Activated CD4-positive, alpha-beta T cell treated with anti-CD3 and anti-CD28 coated beads for 36 hours (primary cell): Measurements from ENCODE around the gene NME7. TPM values are rescaled to one million over a fixed set of nuclear protein-coding genes. Genes with fewer than 3 reads are reported as not detected.
A peak's percentile ranks its signal among the peaks of the same experiment; 100 is the strongest.
"Not testable (repeated sequence)": the region's sequence is repeated elsewhere in the genome, so short reads cannot be mapped to it uniquely, and the experiment has no call there.

Experiments used
- ATAC-seq: fragments of 200-7000 bp; cut with Tn5 transposase; one replicate; pipeline ENCODE4 v1.10.0; 2021; ENCODE audit warnings: mild to moderate bottlenecking, moderate library complexity
- CTCF ChIA-PET: fragments of 350-600 bp; sonication (Branson Sonifier 250); formaldehyde crosslinking; loops from one replicate; lab custom pipeline; 2021; ENCODE audit warnings: antibody characterized with exemption; lab: Charles Lee
- POLR2A ChIA-PET: fragments of 350-600 bp; sonication (Branson Sonifier 250); formaldehyde crosslinking; loops from one replicate; lab custom pipeline; 2021; ENCODE audit warnings: antibody characterized with exemption, inconsistent platforms; lab: Charles Lee
- DNase-seq: peaks from one replicate; pipeline ENCODE4 v3.0.0-alpha.2; 2020
- H3K27ac Mint-ChIP-seq: one replicate; pipeline ENCODE4 v1.8.0; 2021; ENCODE audit warnings: mixed read lengths
- H3K27me3 Mint-ChIP-seq: one replicate; pipeline ENCODE4 v1.8.0; 2021; ENCODE audit warnings: mixed read lengths
- H3K36me3 Mint-ChIP-seq: one replicate; pipeline ENCODE4 v1.8.0; 2021; ENCODE audit warnings: low read depth, mixed read lengths
- H3K4me1 Mint-ChIP-seq: one replicate; pipeline ENCODE4 v1.8.0; 2021; ENCODE audit warnings: mixed read lengths
- H3K4me3 Mint-ChIP-seq: one replicate; pipeline ENCODE4 v1.8.0; 2021; ENCODE audit warnings: mild to moderate bottlenecking, moderate library complexity, mixed read lengths
- H3K9me3 Mint-ChIP-seq: one replicate; pipeline ENCODE4 v1.8.0; 2021; ENCODE audit warnings: low read depth, mixed read lengths
- intact Hi-C, 2 experiments: fragments of 100-400 bp; cut with DNase I in 1 of 2; cut with micrococcal nuclease in 1 of 2; formaldehyde crosslinking; loops; one replicate each; pipeline versions ENCODE4 v1.14.2 to v1.15.1; 2022 to 2024; cut with DNase I, micrococcal nuclease
- total RNA-seq, 2 experiments: library from RNA; stranded (reverse); gene quantifications; one replicate each; pipeline ENCODE4 v1.2.3, GENCODE V29; 2021

The NME7 gene
- total RNA-seq, 2 experiments from 2014 or later, result 11.6 to 15.3 TPM

DNA sequence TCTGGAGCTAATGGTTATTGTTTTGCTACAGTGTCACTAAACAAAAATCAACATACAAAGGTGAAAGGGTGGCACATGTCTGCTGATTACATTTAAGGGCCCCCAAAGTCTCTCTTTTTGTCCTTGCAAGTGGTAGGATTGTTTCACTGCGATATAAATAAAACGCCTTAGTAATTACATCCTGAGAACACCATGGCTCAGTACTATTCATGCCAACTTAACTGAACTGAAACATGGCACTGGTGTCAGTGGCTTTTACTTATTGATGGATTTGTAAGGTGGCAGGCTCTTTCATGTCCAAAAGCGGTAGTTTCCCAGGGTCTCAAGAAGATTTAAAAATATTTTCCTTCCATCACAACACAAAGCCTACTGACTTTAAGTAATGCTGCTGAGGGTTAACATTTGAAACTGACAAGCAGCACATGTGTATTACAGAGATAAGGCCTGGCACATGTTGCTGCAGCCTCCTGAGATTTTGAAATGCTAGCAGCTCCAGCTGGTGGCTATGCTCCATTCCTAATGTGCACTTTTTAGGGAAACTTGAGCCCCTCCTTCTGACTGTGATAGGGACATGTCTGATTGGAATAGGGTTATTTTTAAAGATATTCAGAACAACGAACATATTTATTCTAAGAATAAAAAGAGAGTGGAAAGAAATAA, 174.3 kb downstream of the NME7 start:
- peaks cover 4% of the 10 kb centered on the region for H3K9me3 Mint-ChIP-seq
- no peak for ATAC-seq
- CTCF ChIA-PET, result no interaction called here
- H3K4me3 Mint-ChIP-seq, result no peak overlapping the region
- no peaks in the 10 kb centered on the region for H3K4me1 Mint-ChIP-seq
- no peak for DNase-seq
- H3K27ac Mint-ChIP-seq, result no peak overlapping the region
- H3K27me3 Mint-ChIP-seq, result no peaks in the 10 kb centered on the region
- POLR2A ChIA-PET, result no interaction called here
- H3K36me3 Mint-ChIP-seq, result no peaks in the 10 kb centered on the region
- intact Hi-C loops, result no loop called here

DNA sequence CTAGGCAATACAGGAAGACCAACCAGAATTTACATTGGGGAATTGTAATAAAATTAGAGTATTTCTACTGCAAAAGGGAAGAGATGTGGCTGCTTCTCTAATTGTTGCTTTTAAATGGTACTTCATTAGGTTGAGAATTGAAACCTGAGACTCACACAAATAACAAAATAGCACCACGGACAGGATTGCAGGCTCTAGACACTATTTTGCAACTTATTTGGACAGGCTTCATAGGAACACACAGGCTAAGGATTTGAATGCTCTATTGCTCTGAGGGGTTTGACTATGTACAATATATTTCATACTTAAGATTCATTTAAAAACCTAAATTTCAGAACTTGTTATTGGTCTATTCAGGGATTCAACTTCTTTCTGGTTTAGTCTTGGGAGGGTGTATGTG, 181.5 kb downstream of the NME7 start:
- CTCF ChIA-PET, result no interaction called here
- POLR2A ChIA-PET, result no interaction called here
- no peaks in the 10 kb centered on the region for H3K9me3 Mint-ChIP-seq

DNA sequence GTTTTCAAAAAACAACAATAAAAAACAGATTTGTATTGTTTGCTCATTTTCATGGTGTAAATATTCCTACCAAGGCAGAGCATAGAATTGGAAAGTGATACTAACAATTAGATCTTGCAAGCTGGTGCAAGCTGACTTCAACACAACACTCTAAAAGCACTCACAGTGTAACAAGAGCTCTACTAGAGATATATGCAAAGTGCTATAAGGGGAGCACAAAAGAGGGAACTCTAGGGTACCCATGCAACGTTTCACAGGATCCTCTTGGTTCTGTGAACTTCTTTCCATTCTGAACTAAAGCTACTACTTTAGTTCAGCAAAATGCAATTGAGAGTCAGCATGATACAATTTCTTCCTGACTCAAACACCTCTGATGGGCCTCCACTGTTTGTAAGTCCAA, 182.8 kb downstream of the NME7 start:
- Mint-ChIP-seq H3K9me3 (no peaks in the 10 kb centered on the region), H3K27ac (no peak overlapping the region), H3K4me3 (no peak overlapping the region), H3K36me3 (no peaks in the 10 kb centered on the region), H3K27me3 (no peaks in the 10 kb centered on the region), H3K4me1 (no peaks in the 10 kb centered on the region)
- ATAC-seq (no peak), DNase-seq (no peak)
- ChIA-PET POLR2A (no interaction called here), CTCF (interaction anchor here (1.0 kb wide), 1 partner anchor 9 kb away, joined by 3 read pairs; no protein-coding TSS in a partner anchor)
- intact Hi-C loops, result no loop called here

More for the DNA sequence above, 181.5 kb downstream of the NME7 start:
- Mint-ChIP-seq H3K27me3 (no peaks in the 10 kb centered on the region), H3K27ac (no peak overlapping the region), H3K36me3 (no peaks in the 10 kb centered on the region), H3K4me3 (no peak overlapping the region), H3K4me1 (no peaks in the 10 kb centered on the region)
- DNase-seq (no peak), ATAC-seq (no peak)
- intact Hi-C loops, result no loop called here

DNA sequence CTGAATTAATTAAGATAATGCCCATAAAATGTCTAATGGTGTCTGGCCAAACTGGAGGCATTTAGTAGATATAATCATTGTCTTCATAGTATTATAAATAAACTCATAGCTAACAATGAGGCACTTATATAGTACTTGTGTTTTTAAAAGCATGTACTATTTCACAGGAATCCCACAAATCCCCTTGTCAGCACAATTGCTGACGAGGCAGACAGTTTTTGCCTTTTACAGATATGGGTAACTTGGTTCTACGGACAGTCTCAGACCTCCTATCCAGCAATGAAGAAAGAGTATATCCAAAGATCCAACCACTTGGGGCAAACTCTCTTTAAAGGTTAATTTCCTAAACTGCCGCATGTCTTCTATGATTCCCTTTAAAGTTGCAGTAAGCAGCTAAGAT, 187.4 kb downstream of the NME7 start:
- Mint-ChIP-seq H3K36me3 (no peaks in the 10 kb centered on the region), H3K27ac (no peak overlapping the region), H3K9me3 (peaks cover 4% of the 10 kb centered on the region), H3K27me3 (no peaks in the 10 kb centered on the region), H3K4me3 (no peak overlapping the region), H3K4me1 (no peaks in the 10 kb centered on the region)
- ATAC-seq, result no peak
- ChIA-PET CTCF (interaction anchor here (0.7 kb wide), 1 partner anchor 340 kb away, joined by 3 read pairs; no protein-coding TSS in a partner anchor), POLR2A (no interaction called here)
- no peak for DNase-seq
- intact Hi-C loops, result no loop called here

DNA sequence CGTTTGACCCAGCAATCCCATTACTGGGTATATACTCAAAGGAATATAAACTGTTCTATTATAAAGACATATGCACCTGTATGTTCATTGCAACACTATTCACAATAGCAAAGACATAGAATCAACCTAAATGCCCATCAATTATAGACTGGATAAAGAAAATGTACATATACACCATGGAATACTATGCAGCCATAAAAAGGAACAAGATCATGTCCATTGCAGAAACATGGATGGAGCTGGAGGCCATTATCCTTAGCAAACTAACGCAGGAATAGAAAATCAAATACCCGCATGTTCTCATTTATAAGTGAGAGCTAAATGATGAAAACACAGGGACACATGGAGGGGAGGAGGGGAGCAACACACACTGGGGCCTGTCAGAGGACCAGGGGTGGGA, 188.2 kb downstream of the NME7 start:
- POLR2A ChIA-PET, H3K27me3 Mint-ChIP-seq: not testable (repeated sequence)

DNA sequence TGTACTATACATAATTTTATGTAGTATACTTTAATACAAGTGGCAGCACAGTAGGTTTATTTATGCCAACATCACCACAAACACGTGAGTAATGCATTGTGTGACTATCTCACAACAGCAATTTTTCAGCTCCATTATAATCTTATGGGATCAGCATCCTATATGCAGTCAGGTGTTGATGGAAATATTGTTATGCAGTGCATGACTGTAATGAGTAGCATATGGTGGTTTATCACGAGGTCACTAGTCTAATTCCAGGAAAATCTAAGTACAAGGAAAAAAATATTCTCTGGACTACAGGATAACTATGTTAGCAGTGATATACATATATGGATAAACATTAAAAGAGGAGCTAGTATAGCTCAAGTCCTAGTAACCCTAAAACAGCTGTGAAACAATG, 192.1 kb downstream of the NME7 start:
- ATAC-seq (no peak), DNase-seq (no peak)
- Mint-ChIP-seq H3K4me1 (no peaks in the 10 kb centered on the region), H3K27me3 (no peaks in the 10 kb centered on the region), H3K27ac (no peak overlapping the region), H3K4me3 (no peak overlapping the region), H3K36me3 (no peaks in the 10 kb centered on the region), H3K9me3 (peaks cover 4% of the 10 kb centered on the region)
- ChIA-PET CTCF (interaction anchor here (1.4 kb wide), 1 partner anchor 10 kb away, joined by 3 read pairs; no protein-coding TSS in a partner anchor), POLR2A (no interaction called here)
- intact Hi-C loops, result no loop called here

More for the DNA sequence above, 188.2 kb downstream of the NME7 start:
- CTCF ChIA-PET, result interaction anchor here (0.5 to 1.2 kb wide), 3 partner anchors 16 to 554 kb away, joined by 3 to 5 read pairs (median 3); no protein-coding TSS in a partner anchor
- H3K4me3 Mint-ChIP-seq, H3K9me3 Mint-ChIP-seq, H3K4me1 Mint-ChIP-seq, DNase-seq, H3K36me3 Mint-ChIP-seq, ATAC-seq, intact Hi-C loops, H3K27ac Mint-ChIP-seq: not testable (repeated sequence)

DNA sequence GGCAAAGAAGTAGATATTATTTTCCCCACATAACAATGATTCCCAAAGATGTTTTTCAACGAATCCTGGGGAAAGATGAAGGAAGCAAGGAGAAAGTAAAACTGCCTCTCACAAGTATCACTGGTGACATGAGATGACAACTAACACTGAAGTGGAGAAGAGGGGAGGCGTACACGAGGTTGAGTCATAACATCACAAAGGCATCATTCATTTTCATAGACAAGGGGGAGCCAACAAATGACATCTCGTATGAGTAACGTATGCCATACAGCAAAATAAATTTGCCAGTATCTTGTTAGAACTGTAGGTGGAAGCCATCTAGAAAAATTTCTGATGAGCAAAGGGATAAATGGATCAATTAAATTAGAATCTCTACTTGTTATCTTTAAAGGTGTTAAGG, 204.5 kb downstream of the NME7 start:
- ChIA-PET CTCF (no interaction called here), POLR2A (no interaction called here)
- ATAC-seq (peak; percentile 96), DNase-seq (peak; percentile 27)
- H3K4me3 Mint-ChIP-seq, result no peak overlapping the region
- peaks cover 8% of the 10 kb centered on the region for H3K4me1 Mint-ChIP-seq
- no peaks in the 10 kb centered on the region for H3K27me3 Mint-ChIP-seq
- H3K27ac Mint-ChIP-seq, result no peak overlapping the region
- H3K36me3 Mint-ChIP-seq, result no peaks in the 10 kb centered on the region
- intact Hi-C loops, result loop anchor here (1.0 to 2.0 kb wide), 2 partner anchors 24 to 56 kb away; partner anchors contain the start of gene ATP1B1 (in 1 of the 2)
- H3K9me3 Mint-ChIP-seq, result no peaks in the 10 kb centered on the region

DNA sequence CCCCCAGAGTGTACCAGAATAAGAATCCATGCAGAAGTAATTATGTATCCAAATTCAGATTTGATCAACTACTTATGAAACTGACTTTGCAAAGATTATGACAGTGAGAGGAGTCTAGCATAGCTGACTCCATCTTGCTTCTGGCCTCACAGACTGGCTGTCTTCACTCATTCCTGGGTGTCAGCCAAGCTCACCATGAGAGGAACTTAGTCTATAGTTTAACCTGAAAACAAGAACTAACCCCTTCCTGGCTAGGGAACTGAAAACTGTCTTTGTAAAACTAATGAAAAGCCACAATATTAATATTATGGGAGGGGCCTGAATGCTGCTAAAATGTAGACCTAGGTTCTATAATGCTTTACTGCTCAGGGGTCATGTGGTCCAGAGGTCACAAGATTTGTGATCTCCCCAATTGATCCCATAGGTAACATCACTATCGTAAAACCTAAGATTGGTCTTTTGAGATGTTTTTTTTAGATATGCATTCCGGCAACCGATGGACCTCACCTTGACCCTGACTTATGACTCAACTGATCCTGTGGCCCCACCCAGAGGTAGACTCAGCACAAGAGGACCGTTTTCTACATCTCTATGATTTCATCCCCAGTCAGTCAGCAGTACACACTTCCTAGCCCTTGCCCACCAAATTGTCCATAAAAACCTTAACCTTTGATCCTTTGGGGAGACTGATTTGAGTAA, 206.0 kb downstream of the NME7 start:
- no peak for ATAC-seq
- intact Hi-C loops, result loop anchor here in 1 of 2 experiments (2.0 kb wide), 1 partner anchor 55 kb away; the partner anchor contains the start of gene ATP1B1
- H3K27ac Mint-ChIP-seq, result no peak overlapping the region
- ChIA-PET POLR2A (no interaction called here), CTCF (no interaction called here)
- peaks cover 8% of the 10 kb centered on the region for H3K4me1 Mint-ChIP-seq
- H3K9me3 Mint-ChIP-seq, result no peaks in the 10 kb centered on the region
- DNase-seq, result no peak
- H3K4me3 Mint-ChIP-seq, result no peak overlapping the region
- H3K27me3 Mint-ChIP-seq, result no peaks in the 10 kb centered on the region
- H3K36me3 Mint-ChIP-seq, result no peaks in the 10 kb centered on the region

DNA sequence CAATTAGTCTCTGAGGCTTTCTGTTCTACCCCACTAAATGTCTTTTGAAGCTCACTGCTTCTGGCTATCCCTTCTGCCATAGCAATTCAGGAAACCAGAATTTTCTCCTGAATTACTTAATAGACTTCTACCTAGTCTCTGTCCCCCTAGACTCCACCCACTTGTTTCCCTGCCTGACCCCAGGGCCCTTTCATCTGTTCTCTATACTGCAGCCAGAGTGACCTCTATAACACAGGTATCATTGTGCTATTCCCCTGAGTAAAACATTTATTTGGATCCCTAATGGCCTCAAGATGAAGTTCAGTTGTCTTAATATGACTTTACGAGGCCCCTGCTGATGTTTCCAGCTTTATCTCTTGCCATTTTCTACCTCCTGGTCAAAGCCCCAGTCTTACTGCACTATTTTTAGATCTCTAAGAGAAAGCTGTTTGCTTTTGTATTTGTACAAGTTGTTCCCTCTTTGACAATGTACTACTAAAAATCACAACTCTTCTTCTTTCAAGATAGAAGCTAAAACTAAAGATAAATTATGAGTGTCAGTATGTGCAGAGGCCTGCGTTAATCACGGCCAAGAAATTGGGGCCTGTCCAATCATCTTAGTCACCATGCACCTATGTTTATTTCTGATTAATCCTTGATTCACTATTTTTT, 206.6 kb downstream of the NME7 start:
- H3K27ac Mint-ChIP-seq, result no peak overlapping the region
- intact Hi-C loops, result no loop called here
- peaks cover 8% of the 10 kb centered on the region for H3K4me1 Mint-ChIP-seq
- no peak for DNase-seq
- no peaks in the 10 kb centered on the region for H3K9me3 Mint-ChIP-seq
- ChIA-PET POLR2A (no interaction called here), CTCF (no interaction called here)
- no peak overlapping the region for H3K4me3 Mint-ChIP-seq
- H3K36me3 Mint-ChIP-seq, result no peaks in the 10 kb centered on the region
- H3K27me3 Mint-ChIP-seq, result no peaks in the 10 kb centered on the region
- no peak for ATAC-seq

DNA sequence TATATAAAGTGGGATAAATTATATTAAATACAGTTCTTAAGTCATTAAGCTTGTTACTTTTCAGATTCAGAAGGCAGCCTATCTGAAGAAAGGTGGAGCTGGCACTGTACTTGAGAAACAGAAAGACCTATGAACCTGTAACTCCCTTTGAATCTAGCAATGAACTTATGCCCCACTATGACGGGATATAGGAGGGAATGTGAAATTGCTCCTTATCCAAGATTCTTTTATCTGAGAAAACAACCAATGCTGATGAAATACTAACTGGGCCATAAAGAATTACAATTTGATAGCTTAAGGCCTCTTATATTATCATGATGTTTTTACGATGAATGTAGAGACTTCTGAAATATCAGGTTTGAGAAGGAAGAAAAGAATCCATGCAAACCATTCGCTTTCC, 211.0 kb downstream of the NME7 start:
- intact Hi-C loops, result no loop called here
- no peak for ATAC-seq
- no peaks in the 10 kb centered on the region for H3K27me3 Mint-ChIP-seq
- ChIA-PET POLR2A (no interaction called here), CTCF (interaction anchor here (0.6 to 0.7 kb wide), 2 partner anchors 189 to 1119 kb away, joined by 3 read pairs; no protein-coding TSS in a partner anchor)
- H3K4me1 Mint-ChIP-seq, result no peaks in the 10 kb centered on the region
- H3K9me3 Mint-ChIP-seq, result no peaks in the 10 kb centered on the region
- no peak for DNase-seq
- H3K4me3 Mint-ChIP-seq, result no peak overlapping the region
- no peaks in the 10 kb centered on the region for H3K36me3 Mint-ChIP-seq
- H3K27ac Mint-ChIP-seq, result no peak overlapping the region

DNA sequence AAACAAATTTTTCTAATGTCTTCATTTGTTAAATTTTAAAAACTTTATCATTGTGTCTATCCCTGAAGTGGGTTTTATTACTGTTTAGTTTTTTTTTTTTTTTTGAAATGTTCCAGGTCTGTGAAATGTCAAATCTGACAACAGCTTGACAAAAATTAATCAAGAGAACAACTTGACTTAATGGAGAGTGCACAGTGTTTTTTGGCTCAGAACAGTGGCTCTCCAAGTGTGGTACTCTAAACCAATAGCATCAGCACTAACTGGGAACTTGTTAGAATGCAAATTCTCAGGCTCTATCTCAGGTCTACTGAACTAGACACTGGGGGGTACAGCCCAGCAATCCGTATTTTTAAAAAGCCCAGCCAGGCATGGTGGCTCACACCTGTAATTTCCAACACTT, 211.9 kb downstream of the NME7 start:
- POLR2A ChIA-PET, result no interaction called here
- DNase-seq, result no peak
- ATAC-seq, result no peak
- no peaks in the 10 kb centered on the region for H3K9me3 Mint-ChIP-seq
- no peaks in the 10 kb centered on the region for H3K36me3 Mint-ChIP-seq
- H3K27ac Mint-ChIP-seq, result no peak overlapping the region
- no peaks in the 10 kb centered on the region for H3K27me3 Mint-ChIP-seq
- intact Hi-C loops, result no loop called here
- H3K4me3 Mint-ChIP-seq, result no peak overlapping the region
- H3K4me1 Mint-ChIP-seq, result no peaks in the 10 kb centered on the region
- CTCF ChIA-PET, result no interaction called here
